IPS-18c (cell line): ENCODE data around the gene AOX1.
"Not testable (repeated sequence)": the region's sequence is repeated elsewhere in the genome, so short reads cannot be mapped to it uniquely, and the experiment has no call there.

Source experiments
- H3K4me3 ChIP-seq: 2 replicates; pipeline ENCODE4 v1.7.0; 2013; ENCODE audit warnings: low read depth, mild to moderate bottlenecking, low read length, moderate library complexity; ENCODE audit not compliant: insufficient read depth
- H3K9me3 ChIP-seq: one replicate; pipeline ENCODE4 v1.6.1; 2013; ENCODE audit warnings: mild to moderate bottlenecking, low read length, moderate library complexity; ENCODE audit not compliant: control insufficient read depth, insufficient read depth

Gene AOX1

DNA sequence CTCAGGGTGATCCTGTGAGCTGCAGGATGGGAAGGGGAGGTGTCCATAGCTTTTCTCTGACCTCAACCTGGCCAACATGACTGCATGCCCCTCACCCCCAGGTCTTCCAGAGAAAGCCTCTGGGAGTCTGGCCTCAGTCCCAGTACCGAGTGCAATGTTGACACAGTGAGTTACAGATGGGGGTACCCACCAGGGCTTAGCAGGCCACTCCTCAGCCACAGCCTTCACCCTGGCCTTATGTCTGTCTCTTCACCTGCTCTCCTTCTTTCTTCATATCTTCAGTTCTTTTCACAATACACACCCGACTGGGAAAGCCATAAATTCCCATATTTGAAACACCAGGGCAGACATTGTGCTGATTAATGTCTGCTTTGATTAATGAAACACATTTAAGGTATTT, 33.5 kb downstream of the AOX1 start:
- Histone ChIP-seq H3K4me3 (no peak overlapping the region), H3K9me3 (no peaks in the 10 kb centered on the region)

DNA sequence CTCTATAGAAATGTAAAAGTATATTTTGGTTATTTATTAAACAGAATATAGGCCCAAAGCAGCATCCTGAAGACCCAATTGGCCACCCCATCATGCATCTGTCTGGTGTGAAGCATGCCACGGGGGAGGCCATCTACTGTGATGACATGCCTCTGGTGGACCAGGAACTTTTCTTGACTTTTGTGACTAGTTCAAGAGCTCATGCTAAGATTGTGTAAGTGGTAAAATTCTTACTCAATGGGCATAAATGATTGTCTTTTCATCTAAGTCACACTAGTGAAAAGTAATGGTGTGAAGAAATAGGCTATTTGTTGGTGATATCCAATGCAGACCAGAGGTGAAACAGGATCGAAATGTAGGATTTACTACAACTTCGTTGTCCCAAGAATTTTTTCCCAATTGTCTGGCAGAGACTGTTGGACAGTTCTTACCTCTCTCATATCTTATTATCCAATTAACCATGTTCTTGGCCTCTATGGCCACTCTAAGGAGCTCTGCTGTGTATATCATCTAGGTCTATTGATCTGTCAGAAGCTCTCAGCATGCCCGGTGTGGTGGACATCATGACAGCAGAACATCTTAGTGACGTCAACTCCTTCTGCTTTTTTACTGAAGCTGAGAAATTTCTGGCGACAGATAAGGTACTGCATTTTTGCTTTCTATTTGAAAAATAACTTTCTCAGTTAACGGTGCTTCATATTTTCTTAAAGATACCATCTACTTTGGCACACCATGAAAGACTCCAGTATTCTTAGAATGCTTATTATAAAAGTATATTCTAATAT, 35.0 kb downstream of the AOX1 start:
- Histone ChIP-seq H3K4me3 (no peak overlapping the region), H3K9me3 (no peaks in the 10 kb centered on the region)

- Histone ChIP-seq H3K4me3 (no peak overlapping the region), H3K9me3 (no peaks in the 10 kb centered on the region)
These were observed 36.3 kb downstream of the AOX1 start for GRCh38 chr2:200622106-200622505.

DNA sequence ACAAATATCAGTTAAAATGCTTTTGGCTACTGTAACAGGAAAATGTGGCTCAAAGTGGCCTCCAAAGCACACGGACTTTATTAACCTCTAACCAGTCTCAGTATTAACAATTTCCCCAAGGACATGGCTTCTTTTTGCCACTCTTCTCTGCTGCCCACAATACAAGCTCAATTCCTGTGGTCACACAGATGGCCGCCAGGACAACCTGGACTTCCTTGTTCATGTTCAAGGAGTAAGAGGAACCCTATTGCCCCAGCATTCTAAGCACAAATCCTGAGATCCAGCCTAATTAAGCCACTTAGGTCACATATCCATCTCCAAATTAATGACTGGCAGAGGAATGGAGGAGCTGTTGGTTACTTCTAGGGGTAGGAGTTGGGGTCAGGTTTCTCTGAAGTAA, 38.2 kb downstream of the AOX1 start:
- no peaks in the 10 kb centered on the region for H3K9me3 ChIP-seq
- no peak overlapping the region for H3K4me3 ChIP-seq

DNA sequence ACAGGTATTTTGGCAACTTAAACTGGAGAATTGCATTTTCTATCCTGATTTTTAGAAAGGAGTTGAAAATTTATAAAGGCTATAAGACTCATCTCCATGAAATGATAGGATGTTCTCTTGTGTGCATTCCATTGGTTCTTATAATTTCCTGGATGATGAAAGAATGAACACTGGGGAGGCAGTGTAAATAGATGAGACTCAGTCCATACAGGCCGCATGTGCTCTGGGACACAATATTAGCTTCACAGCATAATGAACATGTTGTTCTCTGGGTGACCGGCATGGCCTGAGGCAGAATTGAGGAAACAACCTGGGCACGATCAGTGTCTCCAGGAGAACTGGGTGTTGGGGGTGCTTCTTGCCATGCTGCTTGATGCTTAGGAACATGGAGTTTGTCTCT, 38.8 kb downstream of the AOX1 start:
- Histone ChIP-seq H3K4me3 (no peak overlapping the region), H3K9me3 (no peaks in the 10 kb centered on the region)

DNA sequence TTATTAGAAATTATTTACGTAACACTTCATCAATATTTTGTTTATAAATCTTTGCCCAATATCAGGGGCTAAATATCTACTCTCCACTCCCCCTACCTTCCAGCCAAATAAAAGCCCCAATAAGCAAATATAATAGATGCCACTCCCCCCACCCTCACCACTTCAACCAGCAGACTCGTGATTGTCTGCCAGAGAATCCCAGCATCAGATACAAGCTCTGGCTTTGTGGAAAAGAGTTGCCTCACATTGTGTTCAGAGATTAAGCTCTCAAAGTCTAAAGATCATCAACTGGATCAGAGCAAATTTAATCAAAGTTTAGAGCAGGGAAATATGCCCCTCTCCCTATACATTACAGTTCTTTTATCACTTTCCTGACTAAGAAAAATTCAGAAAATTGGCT, 39.5 kb downstream of the AOX1 start:
- H3K4me3 ChIP-seq = no peak overlapping the region
- H3K9me3 ChIP-seq = no peaks in the 10 kb centered on the region

DNA sequence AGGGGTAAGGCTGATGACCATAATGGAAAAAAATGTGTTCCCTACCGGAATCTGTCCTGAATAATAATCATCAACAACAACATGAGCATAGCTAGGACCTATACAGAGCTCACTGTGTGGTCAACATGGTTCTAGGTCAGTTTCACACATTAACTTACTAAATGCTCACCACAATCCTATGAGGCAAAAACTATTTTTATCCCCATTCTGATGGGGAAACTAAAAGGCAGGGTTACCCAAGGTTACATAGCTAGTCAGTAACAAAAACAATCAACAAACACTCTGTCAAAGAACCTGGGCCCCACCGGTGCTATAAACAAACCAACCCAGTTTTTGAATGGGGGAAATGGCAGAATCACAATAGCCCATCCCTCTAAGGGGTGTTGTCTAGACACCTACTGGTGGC, 40.1 kb downstream of the AOX1 start:
- no peak overlapping the region for H3K4me3 ChIP-seq
- no peaks in the 10 kb centered on the region for H3K9me3 ChIP-seq

DNA sequence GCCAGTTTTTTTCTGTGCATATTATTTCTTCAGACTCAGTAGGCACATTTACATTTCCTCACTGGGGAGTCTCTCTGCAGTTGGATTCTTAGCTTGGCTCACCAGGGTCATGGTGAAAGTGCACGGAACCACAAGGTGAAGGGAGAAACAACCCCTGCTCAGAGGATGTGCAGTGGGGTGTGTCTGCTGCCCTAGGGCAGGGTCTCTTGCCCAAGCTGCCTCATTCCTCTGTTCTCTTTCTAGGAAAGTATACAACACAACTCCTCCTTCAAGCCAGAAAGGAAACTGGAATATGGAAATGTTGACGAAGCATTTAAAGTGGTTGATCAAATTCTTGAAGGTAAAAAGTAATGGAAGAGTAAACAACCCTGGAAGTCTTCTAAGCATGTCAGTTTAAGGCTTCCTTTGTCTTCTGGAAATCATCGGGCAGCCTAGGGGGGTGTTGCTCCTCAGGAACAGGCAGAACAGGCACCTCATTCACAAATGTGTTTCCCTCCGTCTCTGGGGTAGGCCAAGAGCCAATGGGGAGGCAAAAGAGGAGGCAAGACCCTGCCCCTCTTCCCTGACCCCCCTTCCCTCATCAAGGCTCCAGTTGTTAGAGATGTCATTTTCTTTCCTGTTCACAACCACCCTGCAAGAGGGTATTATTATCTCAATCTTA, 41.4 kb downstream of the AOX1 start:
- H3K4me3 ChIP-seq = no peak overlapping the region
- no peaks in the 10 kb centered on the region for H3K9me3 ChIP-seq

DNA sequence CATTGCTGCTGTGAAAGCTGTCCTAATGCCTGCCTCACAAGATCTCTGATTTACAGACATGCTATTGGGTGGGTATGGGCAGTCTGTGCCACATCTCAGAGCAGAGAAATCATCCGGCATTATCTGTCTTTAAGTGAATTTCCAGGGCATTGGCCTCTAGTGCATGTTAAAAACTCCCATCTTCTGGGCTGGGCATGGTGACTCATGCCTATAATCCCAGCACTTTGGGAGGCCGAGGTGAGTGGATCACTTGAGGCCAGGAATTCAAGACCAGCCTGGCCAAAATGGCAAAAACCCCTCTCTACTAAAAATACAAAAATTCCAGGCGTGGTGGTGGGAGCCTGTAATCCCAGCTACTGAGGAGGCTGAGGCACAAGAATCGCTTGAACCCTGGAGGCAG, 42.6 kb downstream of the AOX1 start:
- not testable (repeated sequence) for H3K9me3 ChIP-seq, H3K4me3 ChIP-seq

GRCh38 chr2:200631287-200631686, 45.5 kb downstream of the AOX1 start:
- Histone ChIP-seq H3K9me3 (no peaks in the 10 kb centered on the region), H3K4me3 (no peak overlapping the region)

- Histone ChIP-seq H3K9me3 (no peaks in the 10 kb centered on the region), H3K4me3 (no peak overlapping the region)
These were observed 48.6 kb downstream of the AOX1 start for GRCh38 chr2:200634231-200634964.

- H3K9me3 ChIP-seq = no peaks in the 10 kb centered on the region
These were observed 49.4 kb downstream of the AOX1 start for GRCh38 chr2:200635251-200635650.

GRCh38 chr2:200637901-200638300, 52.1 kb downstream of the AOX1 start:
- Histone ChIP-seq H3K9me3 (no peaks in the 10 kb centered on the region), H3K4me3 (no peak overlapping the region)

More at GRCh38 chr2:200635251-200635650, 49.4 kb downstream of the AOX1 start:
- H3K4me3 ChIP-seq = no peak overlapping the region

- H3K9me3 ChIP-seq = no peaks in the 10 kb centered on the region
- H3K4me3 ChIP-seq = no peak overlapping the region
These were observed 54.4 kb downstream of the AOX1 start for GRCh38 chr2:200640176-200640575.

DNA sequence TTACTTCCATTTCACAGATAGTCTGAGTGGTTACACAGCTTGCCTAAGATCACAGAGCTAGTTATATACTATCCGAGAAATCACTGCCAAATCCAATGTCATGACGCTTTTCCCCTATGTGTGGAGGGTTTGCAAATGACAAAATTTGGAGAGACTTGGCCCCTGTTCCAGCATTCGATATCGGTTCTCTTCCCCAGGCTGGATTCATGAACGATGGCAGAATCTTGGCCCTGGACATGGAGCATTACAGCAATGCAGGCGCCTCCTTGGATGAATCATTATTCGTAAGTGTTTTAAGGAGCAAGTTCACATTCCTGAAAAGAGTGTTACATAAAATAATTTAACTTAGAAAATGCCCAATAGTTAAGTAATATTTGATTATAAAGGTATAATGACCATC, 55.1 kb downstream of the AOX1 start:
- Histone ChIP-seq H3K9me3 (no peaks in the 10 kb centered on the region), H3K4me3 (no peak overlapping the region)

- not testable (repeated sequence) for H3K4me3 ChIP-seq, H3K9me3 ChIP-seq
These were observed 62.9 kb downstream of the AOX1 start for GRCh38 chr2:200648518-200649281.

DNA sequence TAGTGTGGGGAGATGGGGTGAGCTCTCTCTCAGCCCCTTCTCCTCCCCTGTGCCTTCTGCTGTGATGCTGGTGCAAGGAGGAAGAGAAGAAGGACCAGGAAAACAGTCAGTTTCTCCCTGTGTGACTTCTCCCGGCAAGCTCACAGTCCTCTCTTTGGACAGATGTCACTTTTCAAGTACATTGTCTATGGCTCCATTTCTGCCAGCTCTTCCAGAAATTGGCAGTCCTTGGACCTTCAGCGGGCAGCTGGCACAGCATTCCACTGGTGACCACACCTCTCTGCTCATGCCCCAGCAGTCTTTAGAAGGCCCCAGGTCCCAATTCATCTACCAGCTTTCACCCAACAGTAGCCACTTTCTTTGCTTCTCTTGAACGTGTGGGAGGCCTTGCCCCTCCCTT, 63.9 kb downstream of the AOX1 start:
- no peak overlapping the region for H3K4me3 ChIP-seq
- H3K9me3 ChIP-seq = no peaks in the 10 kb centered on the region
